ENCODE data around the gene PIAS4. TPM values are rescaled to one million over a fixed set of nuclear protein-coding genes. Genes with fewer than 3 reads are reported as not detected.
A peak's percentile ranks its signal among the peaks of the same experiment; 100 is the strongest.

Gene PIAS4
- total RNA-seq, 2 donors from 2014 or later = 39.4 to 58.6 TPM

GRCh38 chr19:3970313-3970807, 37.2 kb upstream of the PIAS4 start:
- Mint-ChIP-seq H3K4me1 (ENCODE audit: low read depth in 2 of 2) (peaks cover 13 to 26% of the 10 kb centered on the region in 2 donors), H3K9me3 (no peaks in the 10 kb centered on the region), H3K27me3 (no peaks in the 10 kb centered on the region), H3K4me3 (peak overlapping the region; percentile 97), H3K27ac (peak overlapping the region; percentile 80 to 87), H3K36me3 (peaks cover 4% of the 10 kb centered on the region)
- DNase-seq (ENCODE audit: low spot score) (no peak), ATAC-seq (no peak)

DNA sequence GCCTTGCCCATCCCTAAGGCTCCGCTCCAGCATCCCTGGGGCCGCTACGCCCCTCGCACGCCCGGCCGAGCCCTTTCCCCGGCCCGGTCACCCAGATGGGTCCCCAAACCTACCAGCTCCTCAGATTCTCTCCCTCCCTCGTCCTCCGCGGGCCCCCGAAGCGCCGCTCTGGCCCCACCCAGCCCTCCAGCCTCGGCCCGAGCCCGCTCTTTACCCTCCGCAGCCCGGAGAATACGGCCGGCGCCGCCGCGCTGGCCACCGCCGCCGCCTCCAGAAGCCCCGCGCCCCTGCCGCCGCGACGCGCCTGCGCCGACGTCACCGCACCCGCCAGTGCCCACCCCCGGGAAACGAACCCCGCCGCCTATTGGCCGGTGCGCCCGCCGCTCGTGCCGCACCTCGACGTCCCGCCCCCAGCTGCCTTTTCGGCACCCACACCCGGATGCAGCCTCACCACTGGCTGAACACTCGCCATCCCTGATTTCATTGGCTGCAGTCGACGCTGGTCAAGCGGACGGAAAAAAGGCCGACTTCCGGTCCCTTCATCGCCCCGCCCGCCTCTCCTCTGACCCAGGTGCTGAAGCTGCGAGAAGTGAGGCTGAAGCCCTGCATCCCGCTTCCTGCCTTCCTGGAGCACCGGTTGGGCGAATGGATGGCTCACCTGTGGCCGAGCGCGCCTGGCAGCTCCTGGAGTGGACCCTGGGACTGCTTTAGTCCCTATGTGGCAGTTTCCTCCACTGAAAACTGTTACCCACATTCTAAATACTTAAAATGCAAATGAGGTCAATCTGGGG, 36.5 kb upstream of the PIAS4 start, which contains the start of gene DAPK3:
Gene DAPK3, minus strand, starts transcription at position 292 of the 791 bp plus-strand sequence. CDS start 1,364 bp downstream, outside the sequence.
- Mint-ChIP-seq H3K4me1 (ENCODE audit: low read depth in 2 of 2) (peaks cover 13 to 26% of the 10 kb centered on the region in 2 donors), H3K27ac (peak within 1 kb of the TSS; percentile 80 to 87), H3K4me3 (peak within 1 kb of the TSS; percentile 97), H3K27me3 (no peaks in the 10 kb centered on the region), H3K9me3 (no peaks in the 10 kb centered on the region), H3K36me3 (peaks cover 4% of the 10 kb centered on the region)
- ATAC-seq (peak; percentile 95 to 97), DNase-seq (ENCODE audit: low spot score) (peak; percentile 98)

DNA sequence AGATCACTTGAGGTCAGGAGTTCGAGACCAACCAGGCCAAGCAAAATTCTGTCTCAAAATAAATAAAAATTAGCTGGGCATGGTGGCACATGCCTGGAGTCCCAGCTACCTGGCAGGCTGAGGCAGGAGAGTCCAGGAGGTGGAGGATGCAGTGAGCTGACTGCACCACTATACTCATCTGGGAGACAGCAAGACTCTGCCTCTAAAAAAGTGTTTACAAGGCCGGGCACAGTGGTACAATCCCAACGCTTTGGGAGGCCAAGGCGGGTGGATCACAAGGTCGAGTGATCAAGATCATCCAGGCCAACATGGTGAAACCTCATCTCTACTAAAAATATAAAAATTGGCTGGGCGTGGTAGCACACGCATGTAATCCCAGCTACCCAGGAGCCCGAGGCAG, 32.4 kb upstream of the PIAS4 start:
- Mint-ChIP-seq H3K27ac (no peak overlapping the region), H3K36me3 (peaks cover 5% of the 10 kb centered on the region), H3K4me3 (no peak overlapping the region), H3K9me3 (no peaks in the 10 kb centered on the region), H3K27me3 (no peaks in the 10 kb centered on the region), H3K4me1 (ENCODE audit: low read depth in 2 of 2) (peaks cover 12 to 15% of the 10 kb centered on the region in 2 donors)
- no peak for ATAC-seq
- no peak for DNase-seq (ENCODE audit: low spot score)

DNA sequence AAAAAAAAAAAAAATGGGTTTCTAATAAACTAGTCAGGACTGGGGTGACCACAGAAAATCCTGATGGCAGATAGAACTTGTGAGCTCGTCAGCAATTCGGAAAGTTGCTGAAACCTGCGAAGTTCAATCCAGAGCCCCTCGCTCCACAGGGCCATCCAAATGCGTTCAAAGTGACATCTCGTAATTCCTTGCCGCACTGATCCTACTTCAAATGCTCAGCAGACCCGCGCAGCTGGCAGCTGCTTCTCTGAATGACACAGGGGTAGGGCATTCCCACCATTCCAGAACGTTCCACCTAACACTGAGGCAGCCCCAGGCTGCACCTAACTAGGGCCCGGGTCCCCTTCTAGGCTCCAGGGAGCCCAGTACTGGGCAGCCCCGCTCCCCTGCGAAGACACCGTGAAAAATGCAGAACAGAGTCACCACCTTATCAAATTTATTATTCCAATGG, 31.9 kb upstream of the PIAS4 start:
- Mint-ChIP-seq H3K9me3 (no peaks in the 10 kb centered on the region), H3K27ac (no peak overlapping the region), H3K36me3 (peaks cover 4% of the 10 kb centered on the region), H3K4me3 (no peak overlapping the region), H3K27me3 (no peaks in the 10 kb centered on the region), H3K4me1 (ENCODE audit: low read depth in 2 of 2) (peaks cover 7 to 10% of the 10 kb centered on the region in 2 donors)
- DNase-seq (ENCODE audit: low spot score) (no peak), ATAC-seq (no peak)

GRCh38 chr19:3976495-3977241, 30.9 kb upstream of the PIAS4 start:
- DNase-seq (ENCODE audit: low spot score) (no peak), ATAC-seq (no peak)
- Mint-ChIP-seq H3K4me1 (ENCODE audit: low read depth in 2 of 2) (peaks cover 10 to 12% of the 10 kb centered on the region in 2 donors), H3K27ac (no peak overlapping the region), H3K27me3 (no peaks in the 10 kb centered on the region), H3K9me3 (no peaks in the 10 kb centered on the region), H3K36me3 (peaks cover 4% of the 10 kb centered on the region), H3K4me3 (no peak overlapping the region)

DNA sequence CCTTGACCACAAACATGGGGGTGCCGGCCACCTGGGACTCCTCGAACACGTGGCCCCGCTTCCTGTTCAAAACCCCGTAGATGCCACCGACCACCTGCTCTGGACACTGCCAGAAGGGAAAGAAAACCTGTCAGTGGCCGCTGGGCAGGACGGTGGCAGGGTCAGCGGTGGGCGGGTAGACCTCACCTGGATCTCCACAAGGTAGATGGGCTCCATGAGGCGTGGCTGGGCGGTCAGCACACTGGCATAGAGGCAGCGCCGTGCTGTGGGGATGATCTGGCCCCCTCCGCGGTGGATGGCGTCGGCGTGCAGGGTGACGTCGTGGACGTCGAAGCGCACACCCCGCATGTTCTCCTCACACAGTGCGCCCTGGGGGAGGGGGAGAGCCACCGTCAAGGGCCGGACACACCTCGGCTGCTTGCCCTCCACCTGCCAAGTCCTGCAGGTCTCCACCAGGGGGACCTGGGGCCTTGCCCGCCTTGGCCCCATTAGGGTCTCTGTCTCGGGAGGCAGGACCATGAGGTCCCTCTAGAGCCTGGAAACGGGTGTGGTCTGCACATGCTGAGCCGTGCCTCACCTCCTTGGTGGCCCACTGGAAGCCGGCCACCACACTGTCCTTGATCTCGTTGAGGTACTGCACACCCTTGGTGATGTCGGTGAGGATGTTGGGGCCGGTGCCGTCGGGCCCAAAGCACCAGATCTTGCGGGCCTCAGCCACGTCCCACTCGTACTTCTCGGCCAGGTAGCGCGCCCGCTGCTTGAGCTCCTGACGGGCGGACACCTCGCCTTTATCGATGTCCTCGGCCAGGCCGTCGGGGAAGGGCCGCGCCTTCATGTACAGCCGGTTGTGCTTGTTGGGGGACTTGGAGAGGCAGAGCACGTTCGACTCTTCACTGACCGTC, 30.0 kb upstream of the PIAS4 start:
- Mint-ChIP-seq H3K27ac (no peak overlapping the region), H3K9me3 (no peaks in the 10 kb centered on the region), H3K4me3 (no peak overlapping the region), H3K27me3 (no peaks in the 10 kb centered on the region), H3K36me3 (peaks cover 4% of the 10 kb centered on the region), H3K4me1 (ENCODE audit: low read depth in 2 of 2) (peaks cover 13% of the 10 kb centered on the region in 2 donors)
- peak in 1 of 2 donors; percentile 38 for ATAC-seq
- no peak for DNase-seq (ENCODE audit: low spot score)

DNA sequence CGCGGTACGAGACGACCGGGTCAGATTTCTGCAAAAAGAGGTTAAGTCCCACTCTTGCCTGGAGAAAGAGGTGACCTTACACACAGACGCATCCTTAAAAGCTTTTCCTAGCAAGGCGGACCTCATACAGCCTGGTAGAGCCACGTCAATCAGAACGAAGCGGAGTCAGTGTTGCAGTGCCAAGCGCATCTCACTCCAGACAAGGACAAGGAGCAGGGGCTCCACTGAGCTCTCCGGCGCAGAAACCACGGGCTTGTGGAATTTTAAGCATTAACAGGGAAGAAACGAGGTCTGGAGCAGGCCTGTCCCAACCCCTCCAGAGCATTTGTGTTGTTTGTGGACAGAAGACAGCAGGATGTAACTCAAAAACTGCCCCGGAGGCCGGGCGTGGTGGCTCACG, 29.4 kb upstream of the PIAS4 start:
- DNase-seq (ENCODE audit: low spot score) (no peak), ATAC-seq (no peak)
- Mint-ChIP-seq H3K9me3 (no peaks in the 10 kb centered on the region), H3K27me3 (no peaks in the 10 kb centered on the region), H3K4me3 (no peak overlapping the region), H3K4me1 (ENCODE audit: low read depth in 2 of 2) (peaks cover 19 to 20% of the 10 kb centered on the region in 2 donors), H3K36me3 (peaks cover 4% of the 10 kb centered on the region), H3K27ac (no peak overlapping the region)

DNA sequence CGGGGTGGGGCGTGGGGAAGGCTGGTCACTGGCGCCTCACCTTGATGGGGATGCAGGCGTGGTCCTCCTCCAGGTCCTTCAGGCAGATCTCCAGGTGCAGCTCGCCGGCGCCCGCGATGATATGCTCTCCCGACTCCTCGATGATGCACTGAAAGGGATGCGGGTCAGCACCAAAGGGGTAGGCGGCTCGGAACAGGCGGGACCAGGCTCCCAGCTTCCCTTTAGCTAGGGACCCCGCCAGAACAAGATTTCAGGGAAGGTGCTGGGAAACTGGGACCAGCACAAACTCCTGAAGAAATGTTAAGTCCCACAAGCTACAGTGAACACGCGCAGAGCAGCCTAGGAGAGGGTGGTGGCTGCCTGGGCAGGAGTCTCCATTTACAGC, 28.3 kb upstream of the PIAS4 start:
- no peaks in the 10 kb centered on the region for H3K27me3 Mint-ChIP-seq
- H3K4me3 Mint-ChIP-seq = no peak overlapping the region
- H3K36me3 Mint-ChIP-seq = peaks cover 12% of the 10 kb centered on the region
- H3K4me1 Mint-ChIP-seq (ENCODE audit: low read depth in 2 of 2) = peaks cover 30 to 31% of the 10 kb centered on the region in 2 donors
- no peak for DNase-seq (ENCODE audit: low spot score)
- no peak overlapping the region for H3K27ac Mint-ChIP-seq
- no peaks in the 10 kb centered on the region for H3K9me3 Mint-ChIP-seq
- no peak for ATAC-seq

DNA sequence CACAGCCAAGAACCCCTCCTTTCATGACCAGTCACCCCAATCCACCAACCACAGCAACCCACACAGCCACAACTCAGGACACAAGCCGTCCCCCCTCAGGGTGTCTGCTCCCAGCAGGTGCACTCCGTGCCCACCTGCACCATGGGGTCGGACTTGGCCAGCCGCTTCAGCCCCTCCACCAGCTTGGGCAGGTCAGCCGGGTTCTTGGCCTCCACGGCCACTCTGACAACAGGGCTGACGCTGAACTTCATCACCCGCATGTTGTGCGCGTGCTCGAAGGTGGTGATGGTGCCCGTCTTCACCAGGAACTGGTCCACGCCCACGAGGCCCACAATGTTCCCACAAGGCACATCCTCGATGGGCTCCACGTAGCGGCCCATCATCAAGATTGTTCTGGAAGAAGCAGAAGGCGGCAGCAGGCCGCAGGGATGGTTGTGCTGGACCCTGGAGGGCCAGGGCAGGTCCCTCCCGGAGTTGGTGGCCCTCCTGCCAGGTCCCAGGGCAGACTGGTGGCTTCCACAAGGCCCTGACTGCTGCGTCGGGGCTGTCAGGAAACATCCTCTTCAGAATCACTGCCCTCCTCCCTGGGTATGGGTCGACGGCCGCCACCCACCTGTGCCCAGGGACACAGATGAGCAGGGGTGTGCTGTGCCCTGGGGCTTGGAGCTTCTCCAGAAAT, 27.7 kb upstream of the PIAS4 start:
- Mint-ChIP-seq H3K27me3 (no peaks in the 10 kb centered on the region), H3K27ac (no peak overlapping the region), H3K4me1 (ENCODE audit: low read depth in 2 of 2) (peaks cover 35% of the 10 kb centered on the region in 2 donors), H3K9me3 (no peaks in the 10 kb centered on the region), H3K4me3 (no peak overlapping the region), H3K36me3 (peaks cover 16% of the 10 kb centered on the region)
- no peak for ATAC-seq
- DNase-seq (ENCODE audit: low spot score) = no peak

DNA sequence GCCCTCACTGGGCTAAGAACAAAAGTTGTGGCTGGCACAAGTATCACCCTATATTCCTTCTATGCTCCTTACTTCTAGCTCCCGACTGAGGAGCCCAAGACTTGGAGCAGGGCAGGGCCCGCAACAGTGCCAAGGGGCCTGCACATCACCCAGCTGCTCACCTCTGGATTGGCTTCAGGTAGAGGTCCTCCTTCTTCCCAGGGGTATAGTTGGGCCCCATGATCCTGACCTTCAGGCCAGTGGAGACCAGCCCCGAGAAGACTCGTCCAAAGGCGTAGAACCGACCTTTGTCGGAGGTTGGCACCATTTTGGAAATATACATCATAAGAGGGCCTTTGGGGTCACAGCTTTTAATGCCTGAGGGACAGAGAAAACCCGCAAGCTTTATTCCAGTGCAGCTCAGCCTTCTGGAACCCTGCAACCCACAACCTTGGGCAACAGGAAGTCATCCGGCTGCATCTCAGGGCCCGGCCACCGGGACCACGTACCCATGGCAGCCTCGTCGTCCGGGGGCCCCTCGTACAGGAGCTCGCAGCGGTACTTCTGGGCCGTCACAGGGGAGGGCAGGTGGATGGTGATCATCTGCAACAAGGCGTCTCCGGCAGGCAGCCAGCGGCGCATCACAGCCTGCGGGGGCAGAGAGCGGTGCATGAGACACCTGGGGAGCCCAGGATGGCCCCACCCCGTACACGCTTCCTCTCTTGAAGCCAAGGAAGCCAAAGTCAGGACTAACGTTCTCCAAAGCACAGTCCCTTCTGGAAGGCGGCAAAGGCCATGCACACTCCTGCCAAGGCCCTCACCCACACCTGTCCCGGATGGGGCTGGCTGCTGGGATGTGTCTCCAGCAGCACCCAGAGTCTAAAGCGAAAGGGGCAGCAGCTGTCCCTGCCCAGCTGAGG, 26.9 kb upstream of the PIAS4 start:
- Mint-ChIP-seq H3K27ac (no peak overlapping the region), H3K9me3 (no peaks in the 10 kb centered on the region), H3K4me3 (peak overlapping the region; percentile 61), H3K4me1 (ENCODE audit: low read depth in 2 of 2) (peaks cover 35% of the 10 kb centered on the region in 2 donors), H3K36me3 (peaks cover 16% of the 10 kb centered on the region), H3K27me3 (no peaks in the 10 kb centered on the region)
- no peak for ATAC-seq
- DNase-seq (ENCODE audit: low spot score) = no peak

- Mint-ChIP-seq H3K9me3 (no peaks in the 10 kb centered on the region), H3K4me1 (ENCODE audit: low read depth in 2 of 2) (peaks cover 38% of the 10 kb centered on the region in 2 donors), H3K36me3 (peaks cover 16% of the 10 kb centered on the region), H3K4me3 (peak overlapping the region; percentile 61), H3K27me3 (no peaks in the 10 kb centered on the region), H3K27ac (no peak overlapping the region)
- DNase-seq (ENCODE audit: low spot score) (no peak), ATAC-seq (no peak)
These were observed 26.2 kb upstream of the PIAS4 start for GRCh38 chr19:3981373-3981735.

Data from natural killer cell treated with Interleukin-12 subunit alpha and Interleukin-12 subunit beta and Interleukin-15 and Interleukin-18, amount 100 ng/mL, for 72 hours (primary cell).